ENCODE data around the gene S1PR3.
"Not testable (repeated sequence)": the region's sequence is repeated elsewhere in the genome, so short reads cannot be mapped to it uniquely, and the experiment has no call there.

S1PR3 gene

GRCh38 chr9:88991066-88992034 is at the start of gene S1PR3:
TSS of gene S1PR3 (plus strand) at chr9:88991468. CDS start at chr9:89001201, 9,733 bp downstream.
- no peak for DNase-seq

GRCh38 chr9:88941586-88941985 is 49.7 kb upstream of the S1PR3 start:
- not testable (repeated sequence) for DNase-seq

- no peak for DNase-seq
These were observed 48.9 kb upstream of the S1PR3 start for GRCh38 chr9:88942411-88942810.

- DNase-seq, result no peak
These were observed 45.5 kb upstream of the S1PR3 start for GRCh38 chr9:88945636-88946333.

GRCh38 chr9:88947581-88948573 is 43.4 kb upstream of the S1PR3 start:
- DNase-seq, result no peak

- DNase-seq, result no peak
These were observed 41.8 kb upstream of the S1PR3 start for GRCh38 chr9:88949425-88949824.

GRCh38 chr9:88949961-88950340 is 41.3 kb upstream of the S1PR3 start:
- no peak for DNase-seq

- no peak for DNase-seq
These were observed 40.7 kb upstream of the S1PR3 start for GRCh38 chr9:88950341-88951154.

- DNase-seq, result no peak
These were observed 40.1 kb upstream of the S1PR3 start for GRCh38 chr9:88951155-88951542.

- no peak for DNase-seq
These were observed 39.1 kb upstream of the S1PR3 start for GRCh38 chr9:88952086-88952615.

GRCh38 chr9:88952976-88953375 is 38.3 kb upstream of the S1PR3 start:
- DNase-seq, result no peak

- no peak for DNase-seq
These were observed 37.8 kb upstream of the S1PR3 start for GRCh38 chr9:88953381-88954029.

- no peak for DNase-seq
These were observed 37.2 kb upstream of the S1PR3 start for GRCh38 chr9:88954066-88954465.

- DNase-seq, result no peak
These were observed 33.7 kb upstream of the S1PR3 start for GRCh38 chr9:88957526-88957925.

- no peak for DNase-seq
These were observed 31.4 kb upstream of the S1PR3 start for GRCh38 chr9:88959727-88960469.

GRCh38 chr9:88960632-88961031 is 30.6 kb upstream of the S1PR3 start:
- DNase-seq, result no peak

- DNase-seq, result no peak
These were observed 25.8 kb upstream of the S1PR3 start for GRCh38 chr9:88965473-88965872.

GRCh38 chr9:88966894-88967676 is 24.2 kb upstream of the S1PR3 start:
- no peak for DNase-seq

- DNase-seq, result no peak
These were observed 22.5 kb upstream of the S1PR3 start for GRCh38 chr9:88968799-88969198.

Data from KG1 (cell line).